KMS-11 (cell line): ENCODE measurements around the gene MAP3K10.

Experiments used
- H2AFZ ChIP-seq: fragments of 200-600 bp; sonication (generic); 2 replicates; pipeline ENCODE4 v1.6.1; 2016; ENCODE audit warnings: antibody characterized with exemption, mixed run types, low read depth
- H3K27ac ChIP-seq: fragments of 200-600 bp; sonication (generic); 2 replicates; pipeline ENCODE4 v1.6.1; 2016; ENCODE audit warnings: mild to moderate bottlenecking, mixed run types
- H3K27me3 ChIP-seq: fragments of 200-600 bp; sonication (generic); 2 replicates; pipeline ENCODE4 v1.6.1; 2017; ENCODE audit warnings: mild to moderate bottlenecking, low read depth, mixed run types, moderate library complexity; ENCODE audit not compliant: insufficient read depth
- H3K36me3 ChIP-seq: fragments of 200-600 bp; sonication (generic); 2 replicates; pipeline ENCODE4 v1.6.1; 2017; ENCODE audit warnings: mild to moderate bottlenecking, mixed run types; ENCODE audit not compliant: insufficient read depth
- H3K4me1 ChIP-seq: fragments of 200-600 bp; sonication (generic); 2 replicates; pipeline ENCODE4 v1.6.1; 2016; ENCODE audit warnings: mild to moderate bottlenecking, low read depth, mixed run types; ENCODE audit not compliant: poor library complexity, severe bottlenecking
- H3K4me2 ChIP-seq: fragments of 200-600 bp; sonication (generic); 2 replicates; pipeline ENCODE4 v1.7.0; 2016; ENCODE audit warnings: mild to moderate bottlenecking, mixed run types
- H3K4me3 ChIP-seq: fragments of 200-600 bp; sonication (generic); IDR thresholded peaks from 2 replicates; pipeline ENCODE4 v1.6.1; 2017; ENCODE audit warnings: low read depth, low read length, mixed read lengths; ENCODE audit not compliant: insufficient read depth
- H3K79me2 ChIP-seq: fragments of 200-600 bp; sonication (generic); 2 replicates; pipeline ENCODE4 v1.6.1; 2016; ENCODE audit warnings: low read depth, mixed run types; ENCODE audit not compliant: insufficient read depth
- H3K9ac ChIP-seq: fragments of 200-600 bp; sonication (generic); 2 replicates; pipeline ENCODE4 v1.6.1; 2016; ENCODE audit warnings: mild to moderate bottlenecking, mixed run types
- H4K20me1 ChIP-seq: fragments of 200-600 bp; sonication (generic); 2 replicates; pipeline ENCODE4 v1.6.1; 2016; ENCODE audit warnings: mild to moderate bottlenecking, mixed run types; ENCODE audit not compliant: insufficient read depth
- TF ChIP-seq, protein P1 (sequence below): fragments of 200-600 bp; sonication (generic); conservative IDR thresholded peaks from 2 replicates; pipeline ENCODE4 v1.6.1; 2017; ENCODE audit warnings: low read depth, mild to moderate bottlenecking, antibody characterized with exemption, low read length, moderate library complexity, mixed read lengths

MAP3K10 gene

DNA sequence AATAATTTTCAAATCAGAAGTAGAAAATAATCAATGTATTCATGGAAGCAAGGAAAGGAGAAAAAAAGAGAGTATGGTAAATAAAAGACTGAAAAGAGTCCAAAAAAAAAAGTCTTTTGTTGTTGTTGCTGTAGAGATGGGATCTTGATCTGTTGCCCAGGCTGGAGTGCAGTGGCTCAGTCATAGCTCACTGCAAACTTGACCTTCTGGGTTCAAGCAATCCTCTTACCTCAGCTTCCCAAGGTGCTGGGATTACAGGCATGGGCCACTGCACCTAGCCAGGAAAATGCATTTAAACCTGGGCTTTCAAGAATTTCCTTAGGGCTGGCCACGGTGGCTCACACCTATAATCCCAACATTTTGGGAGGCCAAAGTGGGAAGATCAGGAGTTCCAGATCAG, 7.0 kb upstream of the MAP3K10 start:
- Histone ChIP-seq H2AFZ (no peak overlapping the region), H3K36me3 (no peaks in the 10 kb centered on the region), H4K20me1 (no peaks in the 10 kb centered on the region), H3K4me1 (no peaks in the 10 kb centered on the region), H3K9ac (no peak overlapping the region), H3K4me3 (no peak overlapping the region), H3K79me2 (no peaks in the 10 kb centered on the region), H3K27ac (no peak overlapping the region), H3K4me2 (no peak overlapping the region), H3K27me3 (no peaks in the 10 kb centered on the region)
- TF ChIP-seq, protein P1, sequence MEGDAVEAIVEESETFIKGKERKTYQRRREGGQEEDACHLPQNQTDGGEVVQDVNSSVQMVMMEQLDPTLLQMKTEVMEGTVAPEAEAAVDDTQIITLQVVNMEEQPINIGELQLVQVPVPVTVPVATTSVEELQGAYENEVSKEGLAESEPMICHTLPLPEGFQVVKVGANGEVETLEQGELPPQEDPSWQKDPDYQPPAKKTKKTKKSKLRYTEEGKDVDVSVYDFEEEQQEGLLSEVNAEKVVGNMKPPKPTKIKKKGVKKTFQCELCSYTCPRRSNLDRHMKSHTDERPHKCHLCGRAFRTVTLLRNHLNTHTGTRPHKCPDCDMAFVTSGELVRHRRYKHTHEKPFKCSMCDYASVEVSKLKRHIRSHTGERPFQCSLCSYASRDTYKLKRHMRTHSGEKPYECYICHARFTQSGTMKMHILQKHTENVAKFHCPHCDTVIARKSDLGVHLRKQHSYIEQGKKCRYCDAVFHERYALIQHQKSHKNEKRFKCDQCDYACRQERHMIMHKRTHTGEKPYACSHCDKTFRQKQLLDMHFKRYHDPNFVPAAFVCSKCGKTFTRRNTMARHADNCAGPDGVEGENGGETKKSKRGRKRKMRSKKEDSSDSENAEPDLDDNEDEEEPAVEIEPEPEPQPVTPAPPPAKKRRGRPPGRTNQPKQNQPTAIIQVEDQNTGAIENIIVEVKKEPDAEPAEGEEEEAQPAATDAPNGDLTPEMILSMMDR: no peak

DNA sequence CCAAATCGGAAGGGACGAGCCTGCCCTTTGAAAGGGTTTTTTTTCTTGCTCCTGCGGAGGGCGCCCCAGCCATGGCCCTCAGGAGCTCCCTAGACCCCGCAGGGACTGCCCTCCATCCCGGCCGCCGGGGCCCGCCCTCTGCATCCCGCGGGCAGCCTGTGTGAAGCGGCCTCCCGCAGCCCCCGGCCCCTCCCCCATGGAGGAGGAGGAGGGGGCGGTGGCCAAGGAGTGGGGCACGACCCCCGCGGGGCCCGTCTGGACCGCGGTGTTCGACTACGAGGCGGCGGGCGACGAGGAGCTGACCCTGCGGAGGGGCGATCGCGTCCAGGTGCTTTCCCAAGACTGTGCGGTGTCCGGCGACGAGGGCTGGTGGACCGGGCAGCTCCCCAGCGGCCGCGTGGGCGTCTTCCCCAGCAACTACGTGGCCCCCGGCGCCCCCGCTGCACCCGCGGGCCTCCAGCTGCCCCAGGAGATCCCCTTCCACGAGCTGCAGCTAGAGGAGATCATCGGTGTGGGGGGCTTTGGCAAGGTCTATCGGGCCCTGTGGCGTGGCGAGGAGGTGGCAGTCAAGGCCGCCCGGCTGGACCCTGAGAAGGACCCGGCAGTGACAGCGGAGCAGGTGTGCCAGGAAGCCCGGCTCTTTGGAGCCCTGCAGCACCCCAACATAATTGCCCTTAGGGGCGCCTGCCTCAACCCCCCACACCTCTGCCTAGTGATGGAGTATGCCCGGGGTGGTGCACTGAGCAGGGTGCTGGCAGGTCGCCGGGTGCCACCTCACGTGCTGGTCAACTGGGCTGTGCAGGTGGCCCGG, 815 bp downstream of the MAP3K10 start:
- Histone ChIP-seq H3K4me1 (no peaks in the 10 kb centered on the region), H3K27me3 (no peaks in the 10 kb centered on the region), H3K4me2 (peak overlapping the region; percentile 67), H3K79me2 (no peaks in the 10 kb centered on the region), H3K4me3 (no peak overlapping the region), H3K36me3 (no peaks in the 10 kb centered on the region), H4K20me1 (no peaks in the 10 kb centered on the region), H2AFZ (peak overlapping the region; percentile 71), H3K9ac (peak overlapping the region; percentile 36; the same call in 1 of the 2 replicates), H3K27ac (no peak overlapping the region)
- TF ChIP-seq, protein P1: no peak

DNA sequence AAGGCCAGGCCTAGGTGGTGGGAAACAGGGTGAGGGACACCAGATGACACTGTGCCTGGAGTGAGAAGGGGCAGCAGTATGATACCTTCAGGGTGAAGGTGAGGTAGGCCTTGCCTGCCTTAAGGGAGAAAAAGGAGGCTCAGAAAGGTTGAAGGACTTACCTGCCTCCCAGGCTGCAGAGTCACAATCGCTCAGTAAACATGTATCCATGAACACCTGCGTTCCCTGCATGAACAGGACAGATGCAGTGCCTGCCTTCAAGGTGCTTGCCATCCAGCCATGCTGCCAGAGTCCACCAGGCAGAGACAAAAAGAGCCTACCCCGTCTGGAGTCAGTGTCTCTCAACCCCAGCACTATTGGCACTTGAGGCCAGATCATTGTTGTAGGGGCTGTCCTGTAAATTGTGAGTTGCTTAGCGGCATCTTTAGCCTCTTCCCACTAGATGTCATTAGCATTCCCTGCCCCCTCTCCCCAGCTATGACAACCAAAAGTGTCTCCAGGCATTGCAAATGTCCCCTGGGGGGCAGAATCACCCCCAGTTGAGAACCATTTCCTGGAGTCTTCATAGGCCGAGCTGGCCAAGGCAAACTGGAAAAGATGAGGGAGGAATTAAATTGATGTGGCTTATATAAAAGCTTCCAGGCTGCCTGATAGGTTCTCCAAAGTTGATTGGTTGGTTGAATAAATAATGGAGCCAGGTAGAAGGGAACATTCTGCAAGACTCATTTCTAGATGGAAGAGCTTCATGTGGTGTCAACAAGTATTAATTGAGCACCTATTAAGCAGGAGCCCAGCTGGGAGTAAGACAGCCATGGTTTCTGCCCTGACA, 1.7 kb downstream of the MAP3K10 start:
- no peaks in the 10 kb centered on the region for H3K4me1 ChIP-seq
- H3K4me2 ChIP-seq: no peak overlapping the region; the same call in 1 of the 2 replicates
- no peaks in the 10 kb centered on the region for H4K20me1 ChIP-seq
- H2AFZ ChIP-seq: no peak overlapping the region
- H3K79me2 ChIP-seq: no peaks in the 10 kb centered on the region
- H3K4me3 ChIP-seq: no peak overlapping the region
- no peaks in the 10 kb centered on the region for H3K36me3 ChIP-seq
- H3K27ac ChIP-seq: no peak overlapping the region
- H3K27me3 ChIP-seq: no peaks in the 10 kb centered on the region
- H3K9ac ChIP-seq: no peak overlapping the region
- TF ChIP-seq, protein P1: no peak

DNA sequence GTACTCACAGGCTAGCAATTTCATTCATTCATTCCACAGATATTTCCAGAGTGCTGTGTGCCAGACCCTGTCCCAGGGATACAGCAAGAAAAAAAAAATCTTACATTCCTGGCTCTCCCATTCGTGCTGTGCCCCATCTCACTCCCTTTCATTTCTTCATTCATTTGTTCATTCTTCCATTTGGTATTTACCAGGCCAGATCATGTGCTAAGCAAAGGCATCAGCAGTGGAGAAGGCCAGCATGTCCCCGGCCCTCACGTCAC, 2.3 kb downstream of the MAP3K10 start:
- Histone ChIP-seq H2AFZ (no peak overlapping the region), H3K27me3 (no peaks in the 10 kb centered on the region), H3K9ac (no peak overlapping the region), H4K20me1 (no peaks in the 10 kb centered on the region), H3K4me2 (no peak overlapping the region), H3K27ac (no peak overlapping the region), H3K79me2 (no peaks in the 10 kb centered on the region), H3K4me1 (no peaks in the 10 kb centered on the region), H3K36me3 (no peaks in the 10 kb centered on the region), H3K4me3 (no peak overlapping the region)
- TF ChIP-seq, protein P1: no peak
